GOT3 (cell line): Measurements from ENCODE around the gene CCBE1.
"Not testable (repeated sequence)": the region's sequence is repeated elsewhere in the genome, so short reads cannot be mapped to it uniquely, and the experiment has no call there.

Experiments
- DNase-seq: peaks from one replicate; lab custom pipeline; 2025; ENCODE audit warnings: mixed read lengths; lab: John Stamatoyannopoulos, UW

The CCBE1 gene

GRCh38 chr18:59656373-59656887, 40.8 kb downstream of the CCBE1 start:
- no peak for DNase-seq

- DNase-seq, result no peak
Measured at GRCh38 chr18:59655676-59656075, 41.5 kb downstream of the CCBE1 start.

- DNase-seq, result no peak
Measured at GRCh38 chr18:59651071-59651470, 46.2 kb downstream of the CCBE1 start.

GRCh38 chr18:59650266-59650820, 46.9 kb downstream of the CCBE1 start:
- no peak for DNase-seq

- DNase-seq, result no peak
Measured at GRCh38 chr18:59649591-59649990, 47.6 kb downstream of the CCBE1 start.

GRCh38 chr18:59648469-59648868, 48.8 kb downstream of the CCBE1 start:
- DNase-seq, result not testable (repeated sequence)

- DNase-seq, result no peak
Measured at GRCh38 chr18:59646963-59647307, 50.3 kb downstream of the CCBE1 start.

DNA sequence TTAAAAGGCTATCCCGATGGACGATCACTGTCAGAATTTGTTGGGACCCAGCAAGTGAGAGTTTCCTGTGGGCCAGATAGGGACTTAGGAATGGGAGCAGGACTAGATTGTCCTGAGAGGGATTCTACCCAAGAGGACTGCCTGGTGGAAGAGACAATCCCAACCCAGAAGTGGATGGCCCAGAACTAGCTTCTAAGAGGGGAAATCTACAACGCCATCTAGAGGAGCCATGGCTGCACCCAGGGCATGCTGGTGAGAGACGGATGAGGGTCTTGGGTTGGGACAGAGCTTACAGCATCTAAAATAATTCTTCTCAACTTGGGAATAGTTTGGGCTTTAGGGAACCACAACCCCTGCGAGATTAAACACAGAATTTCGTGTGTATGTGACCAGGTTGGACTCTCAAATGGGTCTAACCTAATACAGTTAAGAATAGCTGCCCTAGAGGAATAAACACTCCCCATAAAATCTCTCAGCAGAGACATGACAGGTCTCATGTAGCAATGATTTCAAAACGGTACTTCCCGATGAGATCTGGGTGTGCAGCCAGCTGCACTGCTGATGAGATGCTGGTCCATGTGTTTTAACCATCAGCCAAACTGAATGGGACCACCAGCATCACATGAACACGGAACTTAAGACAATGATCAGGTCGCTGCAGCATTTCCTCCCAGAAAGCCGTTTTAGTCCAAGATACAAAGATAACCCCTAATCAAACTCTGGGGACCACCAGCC, 50.8 kb downstream of the CCBE1 start:
- DNase-seq, result no peak

DNA sequence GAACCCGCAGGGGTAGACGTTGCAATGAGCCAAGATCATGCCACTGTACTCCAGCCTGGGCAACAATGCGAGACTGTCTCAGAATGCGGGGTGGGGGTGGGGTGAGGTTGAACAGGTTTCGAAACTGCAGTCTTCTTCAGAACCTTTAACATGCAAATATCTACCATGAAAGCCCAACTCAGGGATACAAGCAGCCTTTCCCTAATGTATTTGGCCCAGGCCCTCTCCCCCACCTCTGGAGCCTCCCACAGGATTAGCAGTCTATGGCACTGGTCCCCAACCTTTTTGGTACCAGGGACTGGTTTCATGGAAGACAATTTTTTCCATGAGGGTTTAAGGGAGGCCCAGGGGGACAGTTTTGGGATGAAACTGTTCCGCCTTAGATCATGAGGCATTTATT, 53.5 kb downstream of the CCBE1 start:
- no peak for DNase-seq

- no peak for DNase-seq
Measured at GRCh38 chr18:59640721-59641120, 56.5 kb downstream of the CCBE1 start.

DNA sequence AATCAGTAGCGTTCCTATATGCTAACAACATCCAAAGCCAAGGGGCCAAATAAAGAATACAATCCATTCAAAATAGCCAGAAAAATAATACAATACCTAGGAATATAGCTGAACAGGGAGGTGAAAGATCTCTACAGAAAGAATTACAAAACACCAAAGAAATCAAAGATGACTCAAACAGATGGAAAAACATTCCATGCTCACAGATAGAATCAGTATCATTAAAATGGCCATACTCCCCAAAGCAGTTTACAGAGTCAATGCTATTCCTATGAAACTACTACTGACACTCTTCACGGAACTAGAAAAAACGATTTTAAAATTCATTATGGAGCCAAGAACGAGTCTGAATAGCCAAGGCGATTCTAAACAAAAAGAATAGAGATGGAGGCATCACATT, 57.4 kb downstream of the CCBE1 start:
- DNase-seq, result no peak

GRCh38 chr18:59639136-59639535, 58.1 kb downstream of the CCBE1 start:
- no peak for DNase-seq

- no peak for DNase-seq
Measured at GRCh38 chr18:59633961-59634485, 63.2 kb downstream of the CCBE1 start.

DNA sequence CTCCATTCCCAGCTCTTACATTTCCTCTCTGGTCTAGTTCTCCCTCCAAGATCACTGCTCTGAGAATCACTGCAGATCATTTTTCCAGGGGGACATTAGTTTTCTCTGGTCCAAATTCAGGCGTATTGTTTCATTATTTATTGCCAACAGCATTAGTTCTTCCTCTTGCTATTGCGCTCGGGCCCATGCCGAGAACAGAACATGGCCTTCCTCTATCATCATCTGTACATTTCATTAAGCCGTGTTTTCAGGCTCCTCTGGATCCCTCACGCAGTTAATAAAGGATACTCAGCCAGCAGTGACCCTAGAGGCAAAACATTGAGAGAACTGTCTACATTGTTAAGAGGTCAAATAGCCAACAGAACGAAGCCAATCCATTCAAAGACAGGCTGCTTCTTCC, 63.9 kb downstream of the CCBE1 start:
- DNase-seq, result no peak

- no peak for DNase-seq
Measured at GRCh38 chr18:59631583-59632181, 65.5 kb downstream of the CCBE1 start.

- no peak for DNase-seq
Measured at GRCh38 chr18:59629894-59630293, 67.3 kb downstream of the CCBE1 start.

GRCh38 chr18:59628995-59629394, 68.2 kb downstream of the CCBE1 start:
- no peak for DNase-seq

DNA sequence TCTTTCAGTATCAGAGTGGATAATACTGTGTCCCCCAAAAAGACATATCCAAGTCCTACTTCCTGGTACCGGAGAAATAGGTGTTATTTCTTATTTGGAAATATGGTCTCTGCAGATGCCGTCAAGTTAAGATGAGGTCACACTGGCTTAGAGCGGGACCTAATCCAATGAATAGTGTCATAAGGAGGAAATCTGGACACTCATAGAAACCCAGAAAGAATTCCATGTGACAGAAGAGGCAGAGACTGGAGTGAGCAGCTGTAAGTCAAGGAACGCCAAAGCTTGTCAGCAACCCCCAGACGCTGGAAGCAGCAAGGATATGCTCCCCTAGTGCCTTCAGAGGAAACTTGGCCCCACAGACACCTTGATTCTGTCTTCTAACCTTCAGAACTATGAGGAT, 69.8 kb downstream of the CCBE1 start:
- DNase-seq, result no peak

DNA sequence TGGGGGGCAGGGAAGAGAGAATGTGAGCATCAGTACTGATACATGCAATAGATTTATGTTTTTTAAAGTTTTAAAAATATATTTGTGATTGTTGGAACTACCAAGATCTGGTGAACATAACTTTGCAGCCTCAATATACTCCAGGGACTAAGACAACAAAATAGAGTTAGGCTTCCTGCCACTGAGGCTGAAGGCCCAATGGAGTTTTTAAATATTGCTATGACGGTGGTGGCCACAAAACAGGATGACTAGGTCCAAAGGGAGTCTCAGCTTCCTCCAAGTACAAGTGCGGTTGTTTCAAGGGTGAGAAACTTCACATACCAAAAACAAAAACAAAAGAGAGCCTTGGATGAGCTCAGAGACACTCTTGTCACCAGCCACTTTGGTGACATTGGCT, 72.9 kb downstream of the CCBE1 start:
- DNase-seq, result no peak

DNA sequence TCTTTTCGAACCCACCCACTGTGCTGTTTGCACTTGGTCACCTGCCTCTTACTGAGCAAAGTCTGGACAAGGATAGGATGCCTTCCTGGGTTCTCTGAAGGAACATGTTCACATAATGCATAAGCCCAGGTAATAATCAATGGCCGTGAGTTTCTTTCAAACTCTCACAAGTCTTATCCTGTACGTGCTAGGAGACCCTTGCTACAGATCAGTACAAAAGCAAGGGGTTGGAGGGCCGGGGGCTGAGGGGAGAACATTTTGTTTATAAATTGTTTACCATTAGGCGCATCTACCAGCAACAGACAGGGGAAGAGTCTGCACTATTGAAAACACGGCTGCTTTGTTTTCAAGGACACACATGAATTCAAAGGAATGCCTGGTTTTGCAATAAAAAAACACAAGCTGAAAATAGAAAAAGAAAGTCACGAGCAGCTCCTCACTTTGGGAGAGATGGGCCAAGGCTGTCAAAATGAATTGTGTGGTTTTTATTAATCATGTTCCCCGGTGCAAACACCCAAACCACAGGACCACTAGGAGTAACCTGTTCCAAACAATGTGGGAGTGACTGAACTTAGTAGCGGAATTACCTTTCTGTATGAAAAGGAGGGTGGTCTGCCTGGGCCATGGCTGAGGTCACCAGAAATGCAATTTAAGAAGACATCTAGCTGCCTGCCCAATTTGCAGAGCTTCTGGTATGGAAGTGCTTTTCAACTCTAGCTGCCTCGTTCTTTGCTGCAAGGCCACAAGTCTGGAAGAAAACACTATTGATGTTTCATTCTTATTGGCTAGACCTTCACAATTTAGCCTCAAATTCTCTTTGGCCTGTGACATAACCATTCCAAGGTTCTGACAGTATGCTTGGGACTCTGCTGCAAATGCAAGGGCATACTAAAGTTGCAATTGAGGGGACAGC, 73.5 kb downstream of the CCBE1 start:
- DNase-seq, result no peak

- DNase-seq, result no peak
Measured at GRCh38 chr18:59621027-59621426, 76.2 kb downstream of the CCBE1 start.

GRCh38 chr18:59620381-59620780, 76.8 kb downstream of the CCBE1 start:
- DNase-seq, result no peak
